Rectal smooth muscle tissue (tissue), 1 donor: ENCODE measurements around the gene PAX8.
"Not testable (repeated sequence)": the region's sequence is repeated elsewhere in the genome, so short reads cannot be mapped to it uniquely, and the experiment has no call there.

Source experiments
- H3K27ac ChIP-seq: one replicate; pipeline ENCODE4 v1.7.0; 2013; ENCODE audit warnings: low read depth, low read length, inconsistent platforms
- H3K27me3 ChIP-seq: one replicate; pipeline ENCODE4 v1.7.0; 2013; ENCODE audit warnings: low read length; ENCODE audit not compliant: control insufficient read depth, insufficient read depth
- H3K36me3 ChIP-seq: one replicate; pipeline ENCODE4 v1.7.0; 2013; ENCODE audit warnings: low read length; ENCODE audit not compliant: control insufficient read depth, insufficient read depth
- H3K4me1 ChIP-seq: one replicate; pipeline ENCODE4 v1.7.0; 2013; ENCODE audit warnings: low read length; ENCODE audit not compliant: control insufficient read depth, insufficient read depth
- H3K4me3 ChIP-seq: one replicate; pipeline ENCODE4 v1.7.0; 2013; ENCODE audit warnings: low read length
- H3K9ac ChIP-seq: one replicate; pipeline ENCODE4 v1.7.0; 2013; ENCODE audit warnings: low read length

Gene PAX8

GRCh38 chr2:113278742-113279139 is at the start of gene PAX8:
Gene PAX8 (minus strand): TSS chr2:113278921. CDS start chr2:113278394, 527 bp downstream.
- peaks cover 20% of the 10 kb centered on the region for H3K27me3 ChIP-seq
- no peak within 1 kb of the TSS for H3K27ac ChIP-seq

GRCh38 chr2:113328043-113328442 is 49.3 kb upstream of the PAX8 start:
- H3K4me3 ChIP-seq: no peak overlapping the region
- H3K4me1 ChIP-seq: no peaks in the 10 kb centered on the region

More at GRCh38 chr2:113278742-113279139, at the start of gene PAX8:
- Histone ChIP-seq H3K9ac (no peak within 1 kb of the TSS), H3K4me3 (no peak within 1 kb of the TSS), H3K36me3 (no peaks in the 10 kb centered on the region), H3K4me1 (no peaks in the 10 kb centered on the region)

GRCh38 chr2:113325161-113325731 is 46.5 kb upstream of the PAX8 start:
- H3K27ac ChIP-seq, H3K27me3 ChIP-seq, H3K4me1 ChIP-seq, H3K9ac ChIP-seq, H3K36me3 ChIP-seq: not testable (repeated sequence)
- H3K4me3 ChIP-seq: peak overlapping the region; percentile 15

More at GRCh38 chr2:113328043-113328442, 49.3 kb upstream of the PAX8 start:
- no peak overlapping the region for H3K9ac ChIP-seq
- H3K36me3 ChIP-seq: no peaks in the 10 kb centered on the region
- no peaks in the 10 kb centered on the region for H3K27me3 ChIP-seq
- no peak overlapping the region for H3K27ac ChIP-seq

GRCh38 chr2:113324684-113325160 is 46.0 kb upstream of the PAX8 start:
- Histone ChIP-seq H3K27me3 (no peaks in the 10 kb centered on the region), H3K36me3 (no peaks in the 10 kb centered on the region), H3K27ac (no peak overlapping the region), H3K9ac (no peak overlapping the region), H3K4me1 (no peaks in the 10 kb centered on the region), H3K4me3 (peak overlapping the region; percentile 62)

- not testable (repeated sequence) for H3K27me3 ChIP-seq
Measured at GRCh38 chr2:113323129-113323528, 44.4 kb upstream of the PAX8 start.

GRCh38 chr2:113320106-113320505 is 41.4 kb upstream of the PAX8 start:
- not testable (repeated sequence) for H3K27ac ChIP-seq, H3K4me3 ChIP-seq, H3K36me3 ChIP-seq, H3K9ac ChIP-seq, H3K27me3 ChIP-seq, H3K4me1 ChIP-seq

More at GRCh38 chr2:113323129-113323528, 44.4 kb upstream of the PAX8 start:
- not testable (repeated sequence) for H3K9ac ChIP-seq, H3K27ac ChIP-seq, H3K4me3 ChIP-seq, H3K36me3 ChIP-seq, H3K4me1 ChIP-seq

GRCh38 chr2:113318941-113319340 is 40.2 kb upstream of the PAX8 start:
- not testable (repeated sequence) for H3K4me3 ChIP-seq, H3K4me1 ChIP-seq, H3K9ac ChIP-seq, H3K27ac ChIP-seq, H3K36me3 ChIP-seq, H3K27me3 ChIP-seq

- Histone ChIP-seq H3K36me3 (no peaks in the 10 kb centered on the region), H3K27me3 (no peaks in the 10 kb centered on the region), H3K4me1 (no peaks in the 10 kb centered on the region), H3K9ac (no peak overlapping the region), H3K4me3 (no peak overlapping the region), H3K27ac (no peak overlapping the region)
Measured at GRCh38 chr2:113316085-113316484, 37.4 kb upstream of the PAX8 start.

GRCh38 chr2:113314663-113315062 is 35.9 kb upstream of the PAX8 start:
- not testable (repeated sequence) for H3K4me1 ChIP-seq, H3K36me3 ChIP-seq, H3K9ac ChIP-seq, H3K27me3 ChIP-seq, H3K27ac ChIP-seq, H3K4me3 ChIP-seq

- not testable (repeated sequence) for H3K36me3 ChIP-seq, H3K27me3 ChIP-seq, H3K4me1 ChIP-seq, H3K27ac ChIP-seq, H3K4me3 ChIP-seq, H3K9ac ChIP-seq
Measured at GRCh38 chr2:113314176-113314575, 35.5 kb upstream of the PAX8 start.

GRCh38 chr2:113311781-113312180 is 33.1 kb upstream of the PAX8 start:
- H3K27ac ChIP-seq, H3K27me3 ChIP-seq, H3K9ac ChIP-seq, H3K36me3 ChIP-seq, H3K4me3 ChIP-seq, H3K4me1 ChIP-seq: not testable (repeated sequence)

- not testable (repeated sequence) for H3K27me3 ChIP-seq, H3K36me3 ChIP-seq, H3K4me1 ChIP-seq, H3K27ac ChIP-seq, H3K9ac ChIP-seq, H3K4me3 ChIP-seq
Measured at GRCh38 chr2:113311191-113311590, 32.5 kb upstream of the PAX8 start.

- H3K27me3 ChIP-seq: no peaks in the 10 kb centered on the region
- no peak overlapping the region for H3K4me3 ChIP-seq
- no peak overlapping the region for H3K27ac ChIP-seq
- no peaks in the 10 kb centered on the region for H3K4me1 ChIP-seq
- no peak overlapping the region for H3K9ac ChIP-seq
- no peaks in the 10 kb centered on the region for H3K36me3 ChIP-seq
Measured at GRCh38 chr2:113309655-113310387, 31.1 kb upstream of the PAX8 start.
